ENCODE results near the gene HIRIP3.

The HIRIP3 gene

DNA sequence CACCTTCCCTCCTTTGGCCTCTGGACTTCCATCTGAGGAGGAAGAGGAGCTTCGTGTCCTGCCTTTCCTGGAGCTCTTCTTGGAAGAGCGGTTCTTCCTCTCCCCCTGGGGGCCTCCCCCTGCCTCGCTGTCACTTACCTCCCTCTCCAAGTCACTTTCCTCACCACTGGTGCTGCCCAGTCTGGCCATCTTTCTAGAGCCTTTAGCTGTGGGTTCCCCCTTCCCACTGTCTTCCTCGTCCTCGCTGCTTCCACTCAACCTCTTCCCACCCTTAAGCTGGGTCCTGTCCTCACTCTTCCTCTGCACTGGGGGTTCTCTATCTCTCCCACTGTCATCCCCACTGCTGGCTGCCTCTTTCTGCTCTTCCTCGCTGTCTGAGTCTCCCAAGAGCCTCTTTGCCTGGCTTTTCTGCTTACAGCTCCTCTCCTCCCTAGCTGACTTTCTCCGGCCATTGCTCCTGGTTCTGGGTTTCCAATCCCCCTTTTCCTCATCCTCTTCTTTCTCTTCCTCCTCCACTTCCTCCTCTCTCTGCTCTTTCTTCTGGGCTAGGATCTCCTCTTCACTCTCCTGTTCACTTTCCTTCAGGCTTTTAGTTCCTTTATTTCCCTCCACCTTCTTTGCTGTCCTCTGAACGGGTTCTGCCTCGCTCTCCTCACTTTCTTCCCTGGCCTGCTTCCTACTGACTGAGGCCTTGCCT lies 1.4 kb downstream of the HIRIP3 start:
- TF ChIP-seq CEBPB (IDR thresholded peaks at IDR 0.05) = no peak
- TF ChIP-seq RAD21 (IDR thresholded peaks at IDR 0.05; ENCODE audit: low read depth) = no peak
- TF ChIP-seq TAF1 (IDR thresholded peaks at IDR 0.05; ENCODE audit: low read depth) = no peak
- TF ChIP-seq EP300 (IDR thresholded peaks at IDR 0.05; ENCODE audit: borderline replicate concordance) = no peak
- no peak for TF ChIP-seq ZBTB7A (IDR thresholded peaks at IDR 0.05; ENCODE audit: low read depth)
- TF ChIP-seq, protein P1, sequence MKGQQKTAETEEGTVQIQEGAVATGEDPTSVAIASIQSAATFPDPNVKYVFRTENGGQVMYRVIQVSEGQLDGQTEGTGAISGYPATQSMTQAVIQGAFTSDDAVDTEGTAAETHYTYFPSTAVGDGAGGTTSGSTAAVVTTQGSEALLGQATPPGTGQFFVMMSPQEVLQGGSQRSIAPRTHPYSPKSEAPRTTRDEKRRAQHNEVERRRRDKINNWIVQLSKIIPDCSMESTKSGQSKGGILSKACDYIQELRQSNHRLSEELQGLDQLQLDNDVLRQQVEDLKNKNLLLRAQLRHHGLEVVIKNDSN (IDR thresholded peaks at IDR 0.05) = no peak
- TF ChIP-seq TEAD4 (IDR thresholded peaks at IDR 0.05) = no peak
- TF ChIP-seq TCF12 (IDR thresholded peaks at IDR 0.05; ENCODE audit: low read depth) = no peak
- TF ChIP-seq YY1 (IDR thresholded peaks at IDR 0.05; ENCODE audit: low read depth) = no peak
- TF ChIP-seq NFIC (IDR thresholded peaks at IDR 0.05) = no peak
- TF ChIP-seq, protein P2, sequence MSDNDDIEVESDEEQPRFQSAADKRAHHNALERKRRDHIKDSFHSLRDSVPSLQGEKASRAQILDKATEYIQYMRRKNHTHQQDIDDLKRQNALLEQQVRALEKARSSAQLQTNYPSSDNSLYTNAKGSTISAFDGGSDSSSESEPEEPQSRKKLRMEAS (IDR thresholded peaks at IDR 0.05) = no peak
- TF ChIP-seq FOXM1 (IDR thresholded peaks at IDR 0.05; ENCODE audit: borderline replicate concordance, low read depth) = no peak
- no peak for TF ChIP-seq REST (IDR thresholded peaks at IDR 0.05; ENCODE audit: low read depth)
- TF ChIP-seq EGR1 (IDR thresholded peaks at IDR 0.05) = no peak
- TF ChIP-seq CREB1 (IDR thresholded peaks at IDR 0.05; ENCODE audit: low read depth) = no peak

GRCh38 chr16:29993191-29993902 lies 2.1 kb downstream of the HIRIP3 start:
- TF ChIP-seq CEBPB (IDR thresholded peaks at IDR 0.05) = no peak
- no peak for TF ChIP-seq CREB1 (IDR thresholded peaks at IDR 0.05; ENCODE audit: low read depth)
- TF ChIP-seq TCF12 (IDR thresholded peaks at IDR 0.05; ENCODE audit: low read depth) = no peak
- no peak for TF ChIP-seq EP300 (IDR thresholded peaks at IDR 0.05; ENCODE audit: borderline replicate concordance)
- no peak for TF ChIP-seq REST (IDR thresholded peaks at IDR 0.05; ENCODE audit: low read depth)
- TF ChIP-seq NFIC (IDR thresholded peaks at IDR 0.05) = no peak
- no peak for TF ChIP-seq FOXM1 (IDR thresholded peaks at IDR 0.05; ENCODE audit: borderline replicate concordance, low read depth)
- TF ChIP-seq ZBTB7A (IDR thresholded peaks at IDR 0.05; ENCODE audit: low read depth) = no peak
- TF ChIP-seq, protein P1 (IDR thresholded peaks at IDR 0.05) = no peak

- TF ChIP-seq CEBPB (IDR thresholded peaks at IDR 0.05) (no peak), TCF12 (IDR thresholded peaks at IDR 0.05; ENCODE audit: low read depth) (no peak), FOXM1 (IDR thresholded peaks at IDR 0.05; ENCODE audit: borderline replicate concordance, low read depth) (no peak), CREB1 (IDR thresholded peaks at IDR 0.05; ENCODE audit: low read depth) (no peak), NFIC (IDR thresholded peaks at IDR 0.05) (no peak), EGR1 (IDR thresholded peaks at IDR 0.05) (no peak), TAF1 (IDR thresholded peaks at IDR 0.05; ENCODE audit: low read depth) (no peak), ZBTB7A (IDR thresholded peaks at IDR 0.05; ENCODE audit: low read depth) (no peak)
- TF ChIP-seq, protein P1 (IDR thresholded peaks at IDR 0.05) = no peak
Observed at GRCh38 chr16:29992344-29992967, 3.0 kb downstream of the HIRIP3 start.

- no peak for TF ChIP-seq RAD21 (IDR thresholded peaks at IDR 0.05; ENCODE audit: low read depth)
- no peak for TF ChIP-seq TEAD4 (IDR thresholded peaks at IDR 0.05)
- no peak for TF ChIP-seq FOXM1 (IDR thresholded peaks at IDR 0.05; ENCODE audit: borderline replicate concordance, low read depth)
- no peak for TF ChIP-seq NFIC (IDR thresholded peaks at IDR 0.05)
- TF ChIP-seq, protein P1 (IDR thresholded peaks at IDR 0.05) = no peak
- no peak for TF ChIP-seq CEBPB (IDR thresholded peaks at IDR 0.05)
- no peak for TF ChIP-seq REST (IDR thresholded peaks at IDR 0.05; ENCODE audit: low read depth)
- no peak for TF ChIP-seq EP300 (IDR thresholded peaks at IDR 0.05; ENCODE audit: borderline replicate concordance)
- TF ChIP-seq ZBTB7A (IDR thresholded peaks at IDR 0.05; ENCODE audit: low read depth) = no peak
- TF ChIP-seq CREB1 (IDR thresholded peaks at IDR 0.05; ENCODE audit: low read depth) = no peak
- TF ChIP-seq TAF1 (IDR thresholded peaks at IDR 0.05; ENCODE audit: low read depth) = no peak
- TF ChIP-seq YY1 (IDR thresholded peaks at IDR 0.05; ENCODE audit: low read depth) = no peak
- TF ChIP-seq, protein P2 (IDR thresholded peaks at IDR 0.05) = no peak
- no peak for TF ChIP-seq TCF12 (IDR thresholded peaks at IDR 0.05; ENCODE audit: low read depth)
Observed at GRCh38 chr16:29991571-29991904, 3.9 kb downstream of the HIRIP3 start.
